Neuronal stem cell (in vitro differentiated cells): ENCODE measurements around the gene KIDINS220.

Experiments
- DNase-seq: peaks from one replicate; pipeline ENCODE4 v3.0.0-alpha.2; 2013; ENCODE audit warnings: low spot score
- H2AFZ ChIP-seq: one replicate; pipeline ENCODE4 v1.6.1; 2013; ENCODE audit warnings: mild to moderate bottlenecking, low read length, inconsistent platforms
- H2AK5ac ChIP-seq: 2 replicates; pipeline ENCODE4 v1.6.1; 2013; ENCODE audit warnings: low read depth, mild to moderate bottlenecking, inconsistent platforms, low read length, moderate library complexity, mixed read lengths
- H2BK120ac ChIP-seq: 2 replicates; pipeline ENCODE4 v1.6.1; 2013; ENCODE audit warnings: low read depth, mild to moderate bottlenecking, inconsistent platforms, low read length, moderate library complexity, mixed read lengths
- H2BK12ac ChIP-seq: one replicate; pipeline ENCODE4 v1.6.1; 2013; ENCODE audit warnings: low read length, inconsistent platforms
- H2BK15ac ChIP-seq: 2 replicates; pipeline ENCODE4 v1.6.1; 2013; ENCODE audit warnings: mild to moderate bottlenecking, low read length, inconsistent platforms, mixed read lengths
- H2BK5ac ChIP-seq: one replicate; pipeline ENCODE4 v1.6.1; 2013; ENCODE audit warnings: inconsistent platforms, mild to moderate bottlenecking, low read length, moderate library complexity
- H3K14ac ChIP-seq: one replicate; pipeline ENCODE4 v1.6.1; 2013; ENCODE audit warnings: low read length, inconsistent platforms
- H3K18ac ChIP-seq: 2 replicates; pipeline ENCODE4 v1.6.1; 2013; ENCODE audit warnings: low read length, inconsistent platforms
- H3K23ac ChIP-seq: 2 replicates; pipeline ENCODE4 v1.6.1; 2013; ENCODE audit warnings: low read depth, mild to moderate bottlenecking, mixed read lengths, low read length, inconsistent platforms; ENCODE audit not compliant: poor library complexity
- H3K27ac ChIP-seq: replicated peaks from 3 replicates; pipeline ENCODE4 v1.5.1; 2013; ENCODE audit warnings: low read length, inconsistent platforms
- H3K27me3 ChIP-seq, 3 experiments: 2 replicates each; pipeline ENCODE4 v1.6.1; 2013; ENCODE audit warnings: low read length in 3 of 3, mild to moderate bottlenecking in 2 of 3, inconsistent platforms in 1 of 3, low read depth in 1 of 3, mixed read lengths in 1 of 3, moderate library complexity in 1 of 3; ENCODE audit not compliant: control insufficient read depth in 3 of 3, insufficient read depth in 3 of 3
- H3K36me3 ChIP-seq, 2 donors: replicated peaks in 1 of 2; 2 replicates each; pipeline ENCODE4 v1.6.1; 2013; ENCODE audit warnings: low read length in 2 of 2; ENCODE audit not compliant: control insufficient read depth in 2 of 2, insufficient read depth in 2 of 2
- H3K4ac ChIP-seq: 2 replicates; pipeline ENCODE4 v1.6.1; 2013; ENCODE audit warnings: inconsistent platforms, mild to moderate bottlenecking, low read length, moderate library complexity
- H3K4me1 ChIP-seq, 2 donors: 1 replicate in 1 of 2; 2 replicates in 1 of 2; pipeline ENCODE4 v1.6.1; 2013; ENCODE audit warnings: low read length in 2 of 2, low read depth in 1 of 2; ENCODE audit not compliant: control insufficient read depth in 2 of 2, insufficient read depth in 1 of 2
- H3K4me2 ChIP-seq: one replicate; pipeline ENCODE4 v1.6.1; 2013; ENCODE audit warnings: mild to moderate bottlenecking, low read length, inconsistent platforms; ENCODE audit not compliant: insufficient read depth, poor library complexity, severe bottlenecking
- H3K4me3 ChIP-seq, 2 donors: 2 replicates each; pipeline ENCODE4 v1.5.1; 2013; ENCODE audit warnings: low read length in 2 of 2, mild to moderate bottlenecking in 2 of 2, inconsistent platforms in 1 of 2, moderate library complexity in 1 of 2
- H3K79me1 ChIP-seq: one replicate; pipeline ENCODE4 v1.6.1; 2013; ENCODE audit warnings: low read depth, mild to moderate bottlenecking, inconsistent platforms, low read length, moderate library complexity
- H3K9ac ChIP-seq: one replicate; pipeline ENCODE4 v1.6.1; 2013; ENCODE audit warnings: mild to moderate bottlenecking, low read depth, low read length, inconsistent platforms; ENCODE audit not compliant: poor library complexity
- H3K9me3 ChIP-seq, 2 donors: replicated peaks in 1 of 2; 2 replicates each; pipeline versions ENCODE3 to v1.6.1; 2013; ENCODE audit warnings: low read length in 2 of 2, mild to moderate bottlenecking in 2 of 2, inconsistent platforms in 1 of 2, low read depth in 1 of 2, mixed read lengths in 1 of 2, moderate library complexity in 1 of 2; ENCODE audit not compliant: control insufficient read depth in 2 of 2, insufficient read depth in 1 of 2
- H4K8ac ChIP-seq: one replicate; pipeline ENCODE4 v1.6.1; 2013; ENCODE audit warnings: low read depth, mild to moderate bottlenecking, inconsistent platforms, low read length, moderate library complexity
- H4K91ac ChIP-seq: one replicate; pipeline ENCODE4 v1.6.1; 2013; ENCODE audit warnings: low read length, low read depth, mild to moderate bottlenecking, inconsistent platforms; ENCODE audit not compliant: poor library complexity
- WGBS, 2 donors: extraction: QIAGEN DNeasy Blood & Tissue Kit; methylation state at CpG; one replicate each; pipeline ENCODE4 v1.1.7; 2013; ENCODE audit warnings: missing lambda C conversion rate in 2 of 2, mixed read lengths in 1 of 2; ENCODE audit not compliant: insufficient read length in 2 of 2, insufficient replicate concordance in 1 of 2; ENCODE audit errors: extremely low coverage in 2 of 2; 5-methylcytosine and 5-hydroxymethylcytosine counted together

Gene KIDINS220

DNA sequence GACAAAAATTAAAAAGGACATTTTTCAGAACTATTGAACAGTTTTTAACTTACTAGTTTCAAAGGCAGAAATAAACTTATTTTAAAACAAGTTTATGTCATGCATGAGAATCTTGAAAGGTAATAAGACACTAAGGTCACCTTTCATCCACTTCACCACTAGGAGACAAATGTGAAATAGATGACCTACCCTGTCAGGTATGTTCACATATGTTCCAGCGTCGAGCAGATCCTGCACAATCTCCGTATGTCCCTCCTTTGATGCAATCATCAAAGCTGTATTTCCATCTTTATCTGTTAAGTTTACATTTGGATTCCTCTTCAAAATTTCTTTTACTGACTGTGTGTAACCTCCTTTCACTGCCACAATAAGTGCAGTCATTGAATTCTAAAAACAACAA is 34.7 kb downstream of the KIDINS220 start:
- no peak overlapping the region for H3K23ac ChIP-seq
- H2BK12ac ChIP-seq = no peak overlapping the region
- no peak overlapping the region for H3K4me2 ChIP-seq
- H4K91ac ChIP-seq = no peak overlapping the region
- no peak overlapping the region for H3K18ac ChIP-seq
- H3K9ac ChIP-seq = no peak overlapping the region
- no peaks in the 10 kb centered on the region for H3K79me1 ChIP-seq
- no peak overlapping the region for H3K14ac ChIP-seq
- no peak overlapping the region for H2AK5ac ChIP-seq
- no peak overlapping the region for H3K4me3 ChIP-seq
- H4K8ac ChIP-seq = no peak overlapping the region
- no peak overlapping the region for H3K27ac ChIP-seq
- DNase-seq = no peak
- H3K4me1 ChIP-seq = no peaks in the 10 kb centered on the region
- H3K27me3 ChIP-seq = no peaks in the 10 kb centered on the region
- H3K4ac ChIP-seq = no peak overlapping the region
- H2BK5ac ChIP-seq = no peak overlapping the region
- H3K36me3 ChIP-seq = peaks cover 11 to 97% of the 10 kb centered on the region in 2 donors
- no peak overlapping the region for H2BK15ac ChIP-seq
- no peak overlapping the region for H2BK120ac ChIP-seq
- no CpG with 5 or more reads among the region's 3 CpGs for WGBS, 2 donors
- no peak overlapping the region for H2AFZ ChIP-seq
- no peaks in the 10 kb centered on the region for H3K9me3 ChIP-seq

DNA sequence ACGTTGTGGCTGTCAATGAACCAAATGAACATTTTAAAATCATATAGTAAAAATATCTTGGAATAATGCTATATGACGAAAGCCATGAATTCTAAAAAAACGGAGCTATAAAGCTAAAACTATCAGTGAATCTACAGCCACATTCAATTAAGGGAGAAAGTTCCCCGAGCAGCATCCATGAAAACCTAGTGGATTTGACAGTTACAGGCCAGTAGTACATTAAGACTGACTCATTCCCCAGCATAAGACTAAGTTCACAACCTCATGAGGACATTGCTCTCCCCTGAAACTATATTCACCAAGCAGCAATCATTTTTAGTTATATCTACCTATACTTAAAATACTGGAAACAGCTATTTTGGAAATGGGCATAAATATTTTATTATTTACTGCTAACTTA is 36.6 kb downstream of the KIDINS220 start:
- Histone ChIP-seq H2BK120ac (no peak overlapping the region), H3K4ac (no peak overlapping the region), H3K9me3 (no peaks in the 10 kb centered on the region), H4K8ac (no peak overlapping the region), H3K27ac (no peak overlapping the region), H3K4me3 (no peak overlapping the region), H3K4me2 (no peak overlapping the region), H2AK5ac (no peak overlapping the region), H3K9ac (no peak overlapping the region), H3K4me1 (no peaks in the 10 kb centered on the region), H2AFZ (no peak overlapping the region), H2BK12ac (no peak overlapping the region), H3K23ac (no peak overlapping the region), H3K36me3 (peaks cover 11 to 97% of the 10 kb centered on the region in 2 donors), H3K18ac (no peak overlapping the region), H4K91ac (no peak overlapping the region), H2BK15ac (no peak overlapping the region), H3K14ac (no peak overlapping the region), H2BK5ac (no peak overlapping the region), H3K79me1 (no peaks in the 10 kb centered on the region), H3K27me3 (peaks cover 0 to 2% (median 0%) of the 10 kb centered on the region in 3 experiments)
- no CpG with 5 or more reads among the region's 4 CpGs for WGBS, 2 donors
- DNase-seq = no peak

DNA sequence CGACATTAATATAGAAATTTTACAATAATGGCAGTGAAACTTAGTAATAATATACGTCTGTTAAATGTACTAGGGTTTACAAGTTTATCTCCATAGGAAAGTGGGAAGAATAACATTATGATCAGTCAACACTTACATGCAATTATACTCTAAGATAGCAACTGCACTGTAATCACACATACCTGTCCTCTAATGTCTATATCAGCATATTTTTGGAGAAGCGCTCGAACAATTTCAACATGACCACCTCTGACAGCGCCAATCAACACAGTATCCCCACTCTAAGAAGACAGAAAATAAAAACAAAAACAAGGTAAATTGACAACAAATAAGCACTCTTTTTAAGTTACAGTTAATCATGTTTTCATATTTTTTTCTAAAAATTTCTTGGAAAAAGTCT is 37.2 kb downstream of the KIDINS220 start:
- H2BK120ac ChIP-seq = no peak overlapping the region
- no peak overlapping the region for H4K91ac ChIP-seq
- H2AFZ ChIP-seq = no peak overlapping the region
- H3K14ac ChIP-seq = no peak overlapping the region
- no peak overlapping the region for H3K9ac ChIP-seq
- no peak overlapping the region for H4K8ac ChIP-seq
- no peak overlapping the region for H2BK15ac ChIP-seq
- H2BK12ac ChIP-seq = no peak overlapping the region
- no peak overlapping the region for H3K4ac ChIP-seq
- H3K4me2 ChIP-seq = no peak overlapping the region
- DNase-seq = no peak
- H3K79me1 ChIP-seq = no peaks in the 10 kb centered on the region
- H3K27me3 ChIP-seq = peaks cover 0 to 2% (median 0%) of the 10 kb centered on the region in 3 experiments
- H3K4me1 ChIP-seq = no peaks in the 10 kb centered on the region
- no peak overlapping the region for H2AK5ac ChIP-seq
- H3K27ac ChIP-seq = no peak overlapping the region
- no peaks in the 10 kb centered on the region for H3K9me3 ChIP-seq
- H3K36me3 ChIP-seq = peaks cover 8 to 97% of the 10 kb centered on the region in 2 donors
- WGBS, 2 donors = no CpG with 5 or more reads among the region's 5 CpGs
- H2BK5ac ChIP-seq = no peak overlapping the region
- H3K23ac ChIP-seq = no peak overlapping the region
- no peak overlapping the region for H3K18ac ChIP-seq
- no peak overlapping the region for H3K4me3 ChIP-seq

DNA sequence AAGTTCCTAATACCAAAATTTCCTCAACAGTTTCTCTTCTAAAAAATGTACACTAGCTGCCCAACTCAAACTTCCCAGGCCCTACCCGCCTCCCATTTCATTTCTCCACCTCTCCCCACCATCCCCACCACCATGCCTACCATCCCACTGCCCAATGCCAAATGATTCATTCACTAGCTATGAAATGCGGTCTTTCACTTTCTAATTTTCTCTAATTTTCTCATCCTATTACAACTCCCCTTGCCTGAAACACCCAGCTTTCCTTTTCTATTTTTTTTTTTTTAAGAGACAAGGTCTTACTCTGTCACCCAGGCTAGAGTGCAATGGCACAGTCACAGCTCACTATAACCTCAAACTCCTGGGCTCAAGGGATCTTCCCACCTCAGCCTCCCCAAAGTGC is 38.4 kb downstream of the KIDINS220 start:
- Histone ChIP-seq H3K4me2 (no peak overlapping the region), H2BK5ac (no peak overlapping the region), H4K8ac (no peak overlapping the region), H2BK12ac (no peak overlapping the region), H2AFZ (no peak overlapping the region), H3K23ac (no peak overlapping the region), H3K4ac (no peak overlapping the region), H2BK15ac (no peak overlapping the region), H3K4me3 (no peak overlapping the region), H3K79me1 (no peaks in the 10 kb centered on the region), H3K27ac (no peak overlapping the region), H3K14ac (no peak overlapping the region), H3K18ac (no peak overlapping the region), H3K4me1 (no peaks in the 10 kb centered on the region), H2BK120ac (no peak overlapping the region), H3K27me3 (peaks cover 0 to 2% (median 0%) of the 10 kb centered on the region in 3 experiments), H3K36me3 (peaks cover 4 to 98% of the 10 kb centered on the region in 2 donors), H3K9me3 (no peaks in the 10 kb centered on the region), H4K91ac (no peak overlapping the region), H2AK5ac (no peak overlapping the region), H3K9ac (no peak overlapping the region)
- no peak for DNase-seq
- WGBS, 2 donors = 100% methylated on average over 1 of the region's 2 CpGs; no CpG with 5 or more reads in 1 of the 2 donors
